Measurements from ENCODE around the gene RASSF10.

Gene RASSF10

GRCh38 chr11:13030857-13031256 is 21.7 kb downstream of the RASSF10 start:
- TF ChIP-seq, protein P1, sequence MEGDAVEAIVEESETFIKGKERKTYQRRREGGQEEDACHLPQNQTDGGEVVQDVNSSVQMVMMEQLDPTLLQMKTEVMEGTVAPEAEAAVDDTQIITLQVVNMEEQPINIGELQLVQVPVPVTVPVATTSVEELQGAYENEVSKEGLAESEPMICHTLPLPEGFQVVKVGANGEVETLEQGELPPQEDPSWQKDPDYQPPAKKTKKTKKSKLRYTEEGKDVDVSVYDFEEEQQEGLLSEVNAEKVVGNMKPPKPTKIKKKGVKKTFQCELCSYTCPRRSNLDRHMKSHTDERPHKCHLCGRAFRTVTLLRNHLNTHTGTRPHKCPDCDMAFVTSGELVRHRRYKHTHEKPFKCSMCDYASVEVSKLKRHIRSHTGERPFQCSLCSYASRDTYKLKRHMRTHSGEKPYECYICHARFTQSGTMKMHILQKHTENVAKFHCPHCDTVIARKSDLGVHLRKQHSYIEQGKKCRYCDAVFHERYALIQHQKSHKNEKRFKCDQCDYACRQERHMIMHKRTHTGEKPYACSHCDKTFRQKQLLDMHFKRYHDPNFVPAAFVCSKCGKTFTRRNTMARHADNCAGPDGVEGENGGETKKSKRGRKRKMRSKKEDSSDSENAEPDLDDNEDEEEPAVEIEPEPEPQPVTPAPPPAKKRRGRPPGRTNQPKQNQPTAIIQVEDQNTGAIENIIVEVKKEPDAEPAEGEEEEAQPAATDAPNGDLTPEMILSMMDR (IDR thresholded peaks at IDR 0.05; ENCODE audit: low read depth, low read length): no peak
- no peak for DNase-seq (ENCODE audit: low read depth in 2 of 2)
- no peak overlapping the region for H3K4me3 ChIP-seq (replicated peaks in 1 of 2; ENCODE audit: low read depth in 2 of 2, low read length in 2 of 2)

- DNase-seq (ENCODE audit: low read depth in 2 of 2): no peak
- TF ChIP-seq, protein P1 (IDR thresholded peaks at IDR 0.05; ENCODE audit: low read depth, low read length): no peak
These were observed 22.2 kb downstream of the RASSF10 start for GRCh38 chr11:13031349-13031748.

DNA sequence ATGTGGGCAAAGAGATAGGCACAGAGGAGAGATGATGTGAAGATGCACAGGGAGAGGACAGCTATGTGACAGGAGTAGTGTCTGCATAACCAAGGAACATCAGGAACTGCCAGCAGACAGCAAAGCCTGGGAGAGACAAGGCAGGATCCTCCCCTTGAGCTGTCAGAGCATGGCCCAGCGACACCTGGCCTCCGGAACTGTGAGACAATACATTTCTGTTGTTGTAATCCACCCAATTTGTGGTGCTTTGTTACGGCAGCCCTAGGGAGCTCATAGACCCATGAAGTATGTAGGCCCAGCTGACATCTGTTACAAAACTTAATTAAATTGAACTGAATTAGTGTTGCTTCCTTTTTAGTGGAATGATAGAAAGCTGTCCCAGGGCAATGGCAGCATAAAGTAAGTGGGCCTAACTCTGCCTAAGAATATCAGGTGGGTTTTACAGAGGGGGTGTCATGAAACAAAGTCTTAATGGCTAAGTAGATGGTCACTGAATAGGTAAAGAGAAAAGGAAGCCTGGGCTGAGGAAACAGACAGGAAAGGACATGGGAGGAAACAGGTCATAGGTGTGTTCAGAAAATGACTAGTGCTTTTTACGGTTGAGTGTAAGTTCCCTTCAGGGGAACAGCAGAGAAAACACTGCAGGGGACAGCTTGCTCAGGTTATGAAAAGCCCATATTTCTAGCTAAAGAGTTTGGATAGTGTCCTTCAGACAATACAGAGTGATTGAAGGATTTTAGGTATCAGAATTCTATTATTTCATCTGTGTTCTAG is 24.8 kb downstream of the RASSF10 start:
- TF ChIP-seq, protein P1 (IDR thresholded peaks at IDR 0.05; ENCODE audit: low read depth, low read length): no peak
- DNase-seq (ENCODE audit: low read depth in 2 of 2): no peak

More at GRCh38 chr11:13031349-13031748, 22.2 kb downstream of the RASSF10 start:
- H3K4me3 ChIP-seq (replicated peaks in 1 of 2; ENCODE audit: low read depth in 2 of 2, low read length in 2 of 2): no peak overlapping the region

GRCh38 chr11:13035711-13036110 is 26.6 kb downstream of the RASSF10 start:
- H3K4me3 ChIP-seq (replicated peaks in 1 of 2; ENCODE audit: low read depth in 2 of 2, low read length in 2 of 2): no peak overlapping the region
- TF ChIP-seq, protein P1 (IDR thresholded peaks at IDR 0.05; ENCODE audit: low read depth, low read length): no peak
- DNase-seq (ENCODE audit: low read depth in 2 of 2): no peak

More for the DNA sequence above, 24.8 kb downstream of the RASSF10 start:
- no peak overlapping the region for H3K4me3 ChIP-seq (replicated peaks in 1 of 2; ENCODE audit: low read depth in 2 of 2, low read length in 2 of 2)

DNA sequence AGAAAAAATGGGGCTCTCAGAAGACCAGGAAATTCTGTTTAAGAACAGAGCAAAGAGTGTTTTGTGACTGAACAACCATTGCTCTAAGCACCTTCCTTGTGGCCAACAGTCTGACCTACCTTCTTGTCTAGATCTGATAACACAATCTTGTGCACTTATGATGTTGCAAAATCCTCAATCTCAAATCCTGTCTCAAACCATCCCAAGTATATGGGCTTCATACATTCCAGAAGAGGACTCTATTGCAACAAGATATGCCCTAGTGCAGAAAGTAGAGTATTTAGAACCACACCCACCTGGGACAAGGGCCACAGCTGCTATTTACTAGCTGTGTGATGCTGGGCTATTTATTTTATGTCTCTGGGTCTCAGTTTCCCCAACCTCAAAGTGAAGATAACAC is 27.1 kb downstream of the RASSF10 start:
- no peak for DNase-seq (ENCODE audit: low read depth in 2 of 2)
- TF ChIP-seq, protein P1 (IDR thresholded peaks at IDR 0.05; ENCODE audit: low read depth, low read length): no peak
- H3K4me3 ChIP-seq (replicated peaks in 1 of 2; ENCODE audit: low read depth in 2 of 2, low read length in 2 of 2): no peak overlapping the region

DNA sequence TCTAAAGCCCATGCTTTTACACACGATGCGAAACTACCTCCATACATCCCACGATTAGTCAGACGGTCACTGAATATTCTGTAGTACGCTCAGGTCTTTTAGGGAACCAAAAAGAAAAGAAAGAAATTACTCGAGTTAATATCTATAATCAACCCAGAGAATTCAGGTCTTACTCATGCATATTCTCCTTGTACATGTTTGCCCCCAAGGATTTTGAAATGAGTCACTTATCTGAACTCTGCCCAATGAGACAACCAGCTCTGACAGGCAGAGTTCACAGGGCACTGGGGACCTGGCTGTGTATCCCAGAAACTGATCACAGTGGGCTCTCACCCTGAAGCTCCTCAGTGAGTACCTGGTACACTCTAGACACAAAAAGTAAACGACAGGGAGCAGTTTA is 29.2 kb downstream of the RASSF10 start:
- TF ChIP-seq, protein P1 (IDR thresholded peaks at IDR 0.05; ENCODE audit: low read depth, low read length): no peak
- no peak overlapping the region for H3K4me3 ChIP-seq (replicated peaks in 1 of 2; ENCODE audit: low read depth in 2 of 2, low read length in 2 of 2)
- no peak for DNase-seq (ENCODE audit: low read depth in 2 of 2)

Measured in cardiac fibroblast (primary cell).